Measurements from ENCODE around the gene POU6F2. TPM values are rescaled to one million over a fixed set of nuclear protein-coding genes. Genes with fewer than 3 reads are reported as not detected.

Gene POU6F2
- total RNA-seq, 1 experiment from 2014 or later, result 2.9 TPM

DNA sequence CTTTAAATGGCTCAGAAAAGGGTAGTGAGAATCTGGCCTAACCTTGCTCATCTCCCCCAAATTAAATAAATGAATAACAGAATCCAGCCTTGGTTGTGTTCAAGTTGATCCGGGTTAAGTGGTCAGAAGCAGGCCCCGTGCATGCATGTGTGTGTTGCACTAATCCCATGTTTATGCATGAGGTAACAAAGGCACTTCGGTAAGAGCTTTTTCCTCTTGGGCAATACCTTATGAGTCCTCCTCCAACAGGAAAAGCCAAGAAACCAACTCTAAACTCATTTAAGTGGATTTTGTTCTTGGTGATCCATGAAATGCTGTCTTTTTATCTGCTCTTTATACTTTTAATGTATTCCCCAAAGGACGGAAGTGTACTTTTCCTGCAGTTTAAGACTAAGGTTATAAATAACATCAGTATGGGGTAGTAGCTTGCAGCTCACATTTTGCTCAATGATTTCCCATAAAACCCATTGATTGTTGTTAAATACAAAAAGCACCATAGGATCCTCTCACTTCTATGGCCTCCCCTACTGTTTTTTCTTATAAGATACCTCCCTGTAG is 483.6 kb downstream of the POU6F2 start (continued):
- TF ChIP-seq, protein P1, sequence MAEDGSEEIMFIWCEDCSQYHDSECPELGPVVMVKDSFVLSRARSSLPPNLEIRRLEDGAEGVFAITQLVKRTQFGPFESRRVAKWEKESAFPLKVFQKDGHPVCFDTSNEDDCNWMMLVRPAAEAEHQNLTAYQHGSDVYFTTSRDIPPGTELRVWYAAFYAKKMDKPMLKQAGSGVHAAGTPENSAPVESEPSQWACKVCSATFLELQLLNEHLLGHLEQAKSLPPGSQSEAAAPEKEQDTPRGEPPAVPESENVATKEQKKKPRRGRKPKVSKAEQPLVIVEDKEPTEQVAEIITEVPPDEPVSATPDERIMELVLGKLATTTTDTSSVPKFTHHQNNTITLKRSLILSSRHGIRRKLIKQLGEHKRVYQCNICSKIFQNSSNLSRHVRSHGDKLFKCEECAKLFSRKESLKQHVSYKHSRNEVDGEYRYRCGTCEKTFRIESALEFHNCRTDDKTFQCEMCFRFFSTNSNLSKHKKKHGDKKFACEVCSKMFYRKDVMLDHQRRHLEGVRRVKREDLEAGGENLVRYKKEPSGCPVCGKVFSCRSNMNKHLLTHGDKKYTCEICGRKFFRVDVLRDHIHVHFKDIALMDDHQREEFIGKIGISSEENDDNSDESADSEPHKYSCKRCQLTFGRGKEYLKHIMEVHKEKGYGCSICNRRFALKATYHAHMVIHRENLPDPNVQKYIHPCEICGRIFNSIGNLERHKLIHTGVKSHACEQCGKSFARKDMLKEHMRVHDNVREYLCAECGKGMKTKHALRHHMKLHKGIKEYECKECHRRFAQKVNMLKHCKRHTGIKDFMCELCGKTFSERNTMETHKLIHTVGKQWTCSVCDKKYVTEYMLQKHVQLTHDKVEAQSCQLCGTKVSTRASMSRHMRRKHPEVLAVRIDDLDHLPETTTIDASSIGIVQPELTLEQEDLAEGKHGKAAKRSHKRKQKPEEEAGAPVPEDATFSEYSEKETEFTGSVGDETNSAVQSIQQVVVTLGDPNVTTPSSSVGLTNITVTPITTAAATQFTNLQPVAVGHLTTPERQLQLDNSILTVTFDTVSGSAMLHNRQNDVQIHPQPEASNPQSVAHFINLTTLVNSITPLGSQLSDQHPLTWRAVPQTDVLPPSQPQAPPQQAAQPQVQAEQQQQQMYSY (CRISPR knock-in tag; IDR thresholded peaks at IDR 0.05), result no peak
- TF ChIP-seq ZNF671 (CRISPR knock-in tag; IDR thresholded peaks at IDR 0.05) (no peak), TCF7 (CRISPR knock-in tag; IDR thresholded peaks at IDR 0.05; ENCODE audit: low read depth) (no peak)

DNA sequence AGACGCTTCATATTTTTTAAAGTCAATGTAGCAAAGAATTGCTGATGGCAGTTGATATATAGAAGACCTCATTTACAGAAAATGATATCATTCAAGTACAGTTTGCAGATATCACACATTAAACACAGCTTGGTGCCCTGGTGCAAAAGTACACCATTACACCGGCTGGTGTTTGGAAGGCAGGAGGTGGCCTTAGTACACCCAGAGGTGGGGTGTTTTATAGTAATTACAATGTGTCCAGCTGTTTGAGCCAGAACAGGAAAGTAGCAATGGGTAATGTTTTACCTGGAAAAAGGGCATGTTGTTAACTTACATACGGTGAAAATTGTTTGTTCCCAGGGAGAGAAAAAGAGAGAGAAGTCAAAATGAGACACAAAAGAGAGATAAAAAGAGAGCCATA is 485.5 kb downstream of the POU6F2 start:
- ATAC-seq, result no peak

More for the DNA sequence above, 485.5 kb downstream of the POU6F2 start:
- no peaks in the 10 kb centered on the region for H3K9me3 Mint-ChIP-seq
- H3K27ac Mint-ChIP-seq, result no peak overlapping the region
- no peak overlapping the region for H3K4me3 Mint-ChIP-seq
- H3K27me3 Mint-ChIP-seq (ENCODE audit: low read depth), result no peaks in the 10 kb centered on the region; the same call in 1 of the 2 replicates
- peaks cover 49% of the 10 kb centered on the region for H3K4me1 Mint-ChIP-seq
- H3K36me3 Mint-ChIP-seq, result no peaks in the 10 kb centered on the region
- ChIA-PET CTCF (interaction anchor here (1.3 to 1.7 kb wide), 5 partner anchors 8 to 531 kb away, joined by 3 to 14 read pairs (median 4); no protein-coding TSS in a partner anchor), POLR2A (no interaction called here)
- TF ChIP-seq, protein P2, sequence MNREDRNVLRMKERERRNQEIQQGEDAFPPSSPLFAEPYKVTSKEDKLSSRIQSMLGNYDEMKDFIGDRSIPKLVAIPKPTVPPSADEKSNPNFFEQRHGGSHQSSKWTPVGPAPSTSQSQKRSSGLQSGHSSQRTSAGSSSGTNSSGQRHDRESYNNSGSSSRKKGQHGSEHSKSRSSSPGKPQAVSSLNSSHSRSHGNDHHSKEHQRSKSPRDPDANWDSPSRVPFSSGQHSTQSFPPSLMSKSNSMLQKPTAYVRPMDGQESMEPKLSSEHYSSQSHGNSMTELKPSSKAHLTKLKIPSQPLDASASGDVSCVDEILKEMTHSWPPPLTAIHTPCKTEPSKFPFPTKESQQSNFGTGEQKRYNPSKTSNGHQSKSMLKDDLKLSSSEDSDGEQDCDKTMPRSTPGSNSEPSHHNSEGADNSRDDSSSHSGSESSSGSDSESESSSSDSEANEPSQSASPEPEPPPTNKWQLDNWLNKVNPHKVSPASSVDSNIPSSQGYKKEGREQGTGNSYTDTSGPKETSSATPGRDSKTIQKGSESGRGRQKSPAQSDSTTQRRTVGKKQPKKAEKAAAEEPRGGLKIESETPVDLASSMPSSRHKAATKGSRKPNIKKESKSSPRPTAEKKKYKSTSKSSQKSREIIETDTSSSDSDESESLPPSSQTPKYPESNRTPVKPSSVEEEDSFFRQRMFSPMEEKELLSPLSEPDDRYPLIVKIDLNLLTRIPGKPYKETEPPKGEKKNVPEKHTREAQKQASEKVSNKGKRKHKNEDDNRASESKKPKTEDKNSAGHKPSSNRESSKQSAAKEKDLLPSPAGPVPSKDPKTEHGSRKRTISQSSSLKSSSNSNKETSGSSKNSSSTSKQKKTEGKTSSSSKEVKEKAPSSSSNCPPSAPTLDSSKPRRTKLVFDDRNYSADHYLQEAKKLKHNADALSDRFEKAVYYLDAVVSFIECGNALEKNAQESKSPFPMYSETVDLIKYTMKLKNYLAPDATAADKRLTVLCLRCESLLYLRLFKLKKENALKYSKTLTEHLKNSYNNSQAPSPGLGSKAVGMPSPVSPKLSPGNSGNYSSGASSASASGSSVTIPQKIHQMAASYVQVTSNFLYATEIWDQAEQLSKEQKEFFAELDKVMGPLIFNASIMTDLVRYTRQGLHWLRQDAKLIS (CRISPR knock-in tag; IDR thresholded peaks at IDR 0.05; ENCODE audit: borderline replicate concordance), result no peak
- TF ChIP-seq, protein P3, sequence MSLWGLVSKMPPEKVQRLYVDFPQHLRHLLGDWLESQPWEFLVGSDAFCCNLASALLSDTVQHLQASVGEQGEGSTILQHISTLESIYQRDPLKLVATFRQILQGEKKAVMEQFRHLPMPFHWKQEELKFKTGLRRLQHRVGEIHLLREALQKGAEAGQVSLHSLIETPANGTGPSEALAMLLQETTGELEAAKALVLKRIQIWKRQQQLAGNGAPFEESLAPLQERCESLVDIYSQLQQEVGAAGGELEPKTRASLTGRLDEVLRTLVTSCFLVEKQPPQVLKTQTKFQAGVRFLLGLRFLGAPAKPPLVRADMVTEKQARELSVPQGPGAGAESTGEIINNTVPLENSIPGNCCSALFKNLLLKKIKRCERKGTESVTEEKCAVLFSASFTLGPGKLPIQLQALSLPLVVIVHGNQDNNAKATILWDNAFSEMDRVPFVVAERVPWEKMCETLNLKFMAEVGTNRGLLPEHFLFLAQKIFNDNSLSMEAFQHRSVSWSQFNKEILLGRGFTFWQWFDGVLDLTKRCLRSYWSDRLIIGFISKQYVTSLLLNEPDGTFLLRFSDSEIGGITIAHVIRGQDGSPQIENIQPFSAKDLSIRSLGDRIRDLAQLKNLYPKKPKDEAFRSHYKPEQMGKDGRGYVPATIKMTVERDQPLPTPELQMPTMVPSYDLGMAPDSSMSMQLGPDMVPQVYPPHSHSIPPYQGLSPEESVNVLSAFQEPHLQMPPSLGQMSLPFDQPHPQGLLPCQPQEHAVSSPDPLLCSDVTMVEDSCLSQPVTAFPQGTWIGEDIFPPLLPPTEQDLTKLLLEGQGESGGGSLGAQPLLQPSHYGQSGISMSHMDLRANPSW (CRISPR knock-in tag; conservative IDR thresholded peaks at IDR 0.05; ENCODE audit: low read depth), result no peak
- TF ChIP-seq MXD4 (CRISPR knock-in tag; IDR thresholded peaks at IDR 0.05; ENCODE audit: borderline replicate concordance) (no peak), GRHL2 (CRISPR knock-in tag; IDR thresholded peaks at IDR 0.05; ENCODE audit: insufficient replicate concordance, severe bottlenecking) (no peak), MYBL2 (CRISPR knock-in tag; IDR thresholded peaks at IDR 0.05) (no peak), PREB (CRISPR knock-in tag; IDR thresholded peaks at IDR 0.05; ENCODE audit: borderline replicate concordance) (no peak), GABPB1 (CRISPR knock-in tag; IDR thresholded peaks at IDR 0.05) (no peak), SMAD3 (CRISPR knock-in tag; IDR thresholded peaks at IDR 0.05; ENCODE audit: borderline replicate concordance) (no peak), KAT7 (CRISPR knock-in tag; IDR thresholded peaks at IDR 0.05; ENCODE audit: borderline replicate concordance) (no peak), RORB (CRISPR knock-in tag; IDR thresholded peaks at IDR 0.05) (no peak)
- TF ChIP-seq, protein P4, sequence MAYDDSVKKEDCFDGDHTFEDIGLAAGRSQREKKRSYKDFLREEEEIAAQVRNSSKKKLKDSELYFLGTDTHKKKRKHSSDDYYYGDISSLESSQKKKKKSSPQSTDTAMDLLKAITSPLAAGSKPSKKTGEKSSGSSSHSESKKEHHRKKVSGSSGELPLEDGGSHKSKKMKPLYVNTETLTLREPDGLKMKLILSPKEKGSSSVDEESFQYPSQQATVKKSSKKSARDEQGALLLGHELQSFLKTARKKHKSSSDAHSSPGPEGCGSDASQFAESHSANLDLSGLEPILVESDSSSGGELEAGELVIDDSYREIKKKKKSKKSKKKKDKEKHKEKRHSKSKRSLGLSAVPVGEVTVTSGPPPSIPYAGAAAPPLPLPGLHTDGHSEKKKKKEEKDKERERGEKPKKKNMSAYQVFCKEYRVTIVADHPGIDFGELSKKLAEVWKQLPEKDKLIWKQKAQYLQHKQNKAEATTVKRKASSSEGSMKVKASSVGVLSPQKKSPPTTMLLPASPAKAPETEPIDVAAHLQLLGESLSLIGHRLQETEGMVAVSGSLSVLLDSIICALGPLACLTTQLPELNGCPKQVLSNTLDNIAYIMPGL (CRISPR knock-in tag; IDR thresholded peaks at IDR 0.05), result no peak
- TF ChIP-seq, protein P5, sequence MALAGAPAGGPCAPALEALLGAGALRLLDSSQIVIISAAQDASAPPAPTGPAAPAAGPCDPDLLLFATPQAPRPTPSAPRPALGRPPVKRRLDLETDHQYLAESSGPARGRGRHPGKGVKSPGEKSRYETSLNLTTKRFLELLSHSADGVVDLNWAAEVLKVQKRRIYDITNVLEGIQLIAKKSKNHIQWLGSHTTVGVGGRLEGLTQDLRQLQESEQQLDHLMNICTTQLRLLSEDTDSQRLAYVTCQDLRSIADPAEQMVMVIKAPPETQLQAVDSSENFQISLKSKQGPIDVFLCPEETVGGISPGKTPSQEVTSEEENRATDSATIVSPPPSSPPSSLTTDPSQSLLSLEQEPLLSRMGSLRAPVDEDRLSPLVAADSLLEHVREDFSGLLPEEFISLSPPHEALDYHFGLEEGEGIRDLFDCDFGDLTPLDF (CRISPR knock-in tag; IDR thresholded peaks at IDR 0.05), result no peak
- TF ChIP-seq, protein P6, sequence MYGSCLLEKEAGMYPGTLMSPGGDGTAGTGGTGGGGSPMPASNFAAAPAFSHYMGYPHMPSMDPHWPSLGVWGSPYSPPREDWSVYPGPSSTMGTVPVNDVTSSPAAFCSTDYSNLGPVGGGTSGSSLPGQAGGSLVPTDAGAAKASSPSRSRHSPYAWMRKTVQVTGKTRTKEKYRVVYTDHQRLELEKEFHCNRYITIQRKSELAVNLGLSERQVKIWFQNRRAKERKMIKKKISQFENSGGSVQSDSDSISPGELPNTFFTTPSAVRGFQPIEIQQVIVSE (CRISPR knock-in tag; IDR thresholded peaks at IDR 0.05; ENCODE audit: borderline replicate concordance), result no peak
- TF ChIP-seq, protein P7, sequence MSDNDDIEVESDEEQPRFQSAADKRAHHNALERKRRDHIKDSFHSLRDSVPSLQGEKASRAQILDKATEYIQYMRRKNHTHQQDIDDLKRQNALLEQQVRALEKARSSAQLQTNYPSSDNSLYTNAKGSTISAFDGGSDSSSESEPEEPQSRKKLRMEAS (CRISPR knock-in tag; IDR thresholded peaks at IDR 0.05), result no peak
- no peak for DNase-seq (ENCODE audit: low spot score)
